PC-3 (cell line): ENCODE results near the gene GNG11.

ENCODE experiments used
- CTCF ChIP-seq: fragments of 300-600 bp; sonication (generic); conservative IDR thresholded peaks from 2 replicates; pipeline ENCODE4 v1.5.1; 2017; ENCODE audit warnings: antibody characterized with exemption, low read depth, mild to moderate bottlenecking, low read length
- EZH2 ChIP-seq: fragments of 300-600 bp; sonication (generic); IDR thresholded peaks from one replicate; pipeline ENCODE4 v1.6.1; 2017; ENCODE audit warnings: antibody characterized with exemption, mild to moderate bottlenecking, low read length; ENCODE audit not compliant: unreplicated experiment

GRCh38 chr7:93948873-93949272, 27.3 kb downstream of the GNG11 start:
- TF ChIP-seq CTCF (no peak), EZH2 (no peak)
